Fibroblast of mammary gland (primary cell): Measurements from ENCODE around the gene BIN1.

ENCODE experiments used
- DNase-seq: peaks from one replicate; pipeline ENCODE4 v3.0.0-alpha.2; 2010; ENCODE audit warnings: low read depth
- H3K4me3 ChIP-seq: 2 replicates; pipeline ENCODE4 v1.5.1; 2011; ENCODE audit warnings: low read depth, mild to moderate bottlenecking, low read length, moderate library complexity; ENCODE audit not compliant: control insufficient read depth
- TF ChIP-seq, protein P1 (sequence below): conservative IDR thresholded peaks from 2 replicates; pipeline ENCODE4 v1.5.1; 2011; ENCODE audit warnings: low read depth, low read length, inconsistent platforms; ENCODE audit not compliant: control insufficient read depth, insufficient read depth

Gene BIN1

DNA sequence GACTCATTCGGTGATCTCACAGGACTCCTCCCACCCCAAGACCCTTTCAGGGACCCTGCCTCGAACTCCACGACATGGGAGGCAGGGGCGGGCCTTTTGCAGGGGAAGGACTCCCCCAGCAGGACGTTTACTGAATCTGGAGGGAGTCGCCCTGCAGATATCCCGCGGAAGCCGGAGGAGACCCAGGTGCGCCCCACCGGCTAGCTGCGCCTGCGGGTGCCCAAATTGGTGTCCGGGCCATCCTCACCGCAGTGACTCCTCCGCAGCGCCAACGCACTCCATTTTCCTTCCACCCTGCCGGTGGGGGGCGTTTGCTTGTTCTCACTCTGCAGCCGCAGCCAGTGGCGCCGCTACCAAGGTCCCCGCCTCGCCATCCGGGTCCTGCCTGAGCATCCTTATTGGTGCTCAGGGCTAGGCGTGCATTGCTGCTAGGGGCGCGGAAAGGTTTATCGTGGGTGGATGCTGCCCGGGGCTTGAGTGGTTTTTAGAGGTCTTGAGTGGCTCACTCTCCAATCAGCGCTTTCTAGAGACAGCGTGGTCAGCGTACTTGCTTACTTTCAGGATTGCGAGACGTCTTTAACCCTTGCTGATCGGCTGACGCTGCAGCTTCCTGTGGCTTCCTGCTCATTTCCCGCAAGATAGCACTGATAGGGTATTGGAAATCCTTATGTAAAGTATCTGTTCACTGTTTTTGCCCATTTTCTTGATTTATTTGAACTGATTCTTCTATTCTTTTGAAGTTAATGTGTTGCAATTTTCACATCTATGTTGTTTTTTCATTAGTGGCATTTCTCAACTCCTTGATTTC, 81.4 kb downstream of the BIN1 start:
- DNase-seq: peak; percentile 91
- H3K4me3 ChIP-seq: peak overlapping the region; percentile 52
- TF ChIP-seq, protein P1, sequence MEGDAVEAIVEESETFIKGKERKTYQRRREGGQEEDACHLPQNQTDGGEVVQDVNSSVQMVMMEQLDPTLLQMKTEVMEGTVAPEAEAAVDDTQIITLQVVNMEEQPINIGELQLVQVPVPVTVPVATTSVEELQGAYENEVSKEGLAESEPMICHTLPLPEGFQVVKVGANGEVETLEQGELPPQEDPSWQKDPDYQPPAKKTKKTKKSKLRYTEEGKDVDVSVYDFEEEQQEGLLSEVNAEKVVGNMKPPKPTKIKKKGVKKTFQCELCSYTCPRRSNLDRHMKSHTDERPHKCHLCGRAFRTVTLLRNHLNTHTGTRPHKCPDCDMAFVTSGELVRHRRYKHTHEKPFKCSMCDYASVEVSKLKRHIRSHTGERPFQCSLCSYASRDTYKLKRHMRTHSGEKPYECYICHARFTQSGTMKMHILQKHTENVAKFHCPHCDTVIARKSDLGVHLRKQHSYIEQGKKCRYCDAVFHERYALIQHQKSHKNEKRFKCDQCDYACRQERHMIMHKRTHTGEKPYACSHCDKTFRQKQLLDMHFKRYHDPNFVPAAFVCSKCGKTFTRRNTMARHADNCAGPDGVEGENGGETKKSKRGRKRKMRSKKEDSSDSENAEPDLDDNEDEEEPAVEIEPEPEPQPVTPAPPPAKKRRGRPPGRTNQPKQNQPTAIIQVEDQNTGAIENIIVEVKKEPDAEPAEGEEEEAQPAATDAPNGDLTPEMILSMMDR: no peak

DNA sequence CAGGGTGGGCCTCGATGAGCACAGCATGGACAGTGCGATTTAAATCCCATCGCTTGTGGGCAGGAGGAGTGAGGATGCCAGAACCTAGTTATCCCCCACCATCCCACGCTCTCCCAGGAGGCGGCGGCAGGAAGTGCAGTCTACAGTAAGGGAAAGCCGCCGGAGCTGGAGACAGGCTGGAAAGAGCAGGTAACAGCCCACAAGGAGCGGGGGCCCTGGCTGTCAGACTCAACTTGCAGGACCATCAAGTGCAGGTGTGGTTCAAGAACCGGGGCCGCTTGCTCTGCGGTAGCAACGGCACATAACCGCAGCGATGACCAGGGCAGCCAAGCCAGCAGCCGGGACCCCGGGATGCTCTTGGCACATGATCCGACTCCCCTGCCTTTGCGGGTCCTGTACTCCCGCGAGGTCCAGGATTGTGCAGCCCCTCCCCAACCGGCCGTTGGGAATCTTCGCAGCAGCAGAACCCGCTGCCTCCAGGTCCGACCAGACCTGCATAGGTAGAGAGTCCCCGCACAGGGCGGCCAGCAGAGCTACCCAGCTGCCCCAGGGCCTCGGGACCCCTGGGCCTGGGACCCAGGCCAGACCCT, 82.1 kb downstream of the BIN1 start:
- TF ChIP-seq, protein P1: peak; percentile 36
- peak overlapping the region; percentile 52 for H3K4me3 ChIP-seq
- DNase-seq: peak; percentile 43

DNA sequence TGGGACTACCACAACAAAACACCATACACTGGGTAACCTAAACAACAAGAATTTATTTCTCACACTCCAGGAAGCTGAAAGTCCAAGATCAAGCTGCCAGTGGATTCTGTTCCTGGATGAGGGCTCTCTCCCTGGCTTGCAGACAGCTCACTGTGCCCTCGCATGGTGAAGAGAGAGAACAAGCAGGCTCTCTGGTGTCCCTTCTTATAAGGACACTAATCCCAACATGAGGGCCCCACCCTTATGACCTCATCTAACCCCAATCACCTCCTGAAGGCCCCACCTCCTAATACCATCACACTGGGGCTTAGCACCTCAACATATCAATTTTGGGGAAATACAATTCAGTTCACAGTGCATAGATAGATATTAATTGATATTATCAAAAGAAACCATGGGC, 83.5 kb downstream of the BIN1 start:
- no peak for DNase-seq
- no peak overlapping the region for H3K4me3 ChIP-seq
- TF ChIP-seq, protein P1: no peak

- H3K4me3 ChIP-seq: no peak overlapping the region
- DNase-seq: no peak
- TF ChIP-seq, protein P1: no peak
Observed at GRCh38 chr2:127022817-127023216, 84.1 kb downstream of the BIN1 start.

DNA sequence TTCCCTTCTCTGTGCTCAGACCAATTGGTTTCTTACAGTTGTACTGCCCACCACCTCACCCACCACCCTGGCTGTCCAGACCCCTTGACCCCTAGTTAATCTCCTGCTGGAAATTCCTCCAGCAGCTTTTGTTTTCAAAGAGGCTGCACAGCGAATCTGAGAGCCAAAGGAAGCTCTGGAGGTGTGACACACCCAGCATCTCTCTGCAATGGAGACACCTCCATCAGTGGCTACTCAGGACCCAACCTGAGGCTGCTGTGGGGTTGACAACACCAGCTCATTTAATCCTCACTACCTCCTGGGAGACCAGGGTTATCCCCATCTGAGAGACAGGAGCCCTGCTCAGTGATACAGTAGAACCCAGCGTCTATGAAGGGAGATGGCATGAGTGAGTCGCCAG, 86.4 kb downstream of the BIN1 start:
- TF ChIP-seq, protein P1: no peak

DNA sequence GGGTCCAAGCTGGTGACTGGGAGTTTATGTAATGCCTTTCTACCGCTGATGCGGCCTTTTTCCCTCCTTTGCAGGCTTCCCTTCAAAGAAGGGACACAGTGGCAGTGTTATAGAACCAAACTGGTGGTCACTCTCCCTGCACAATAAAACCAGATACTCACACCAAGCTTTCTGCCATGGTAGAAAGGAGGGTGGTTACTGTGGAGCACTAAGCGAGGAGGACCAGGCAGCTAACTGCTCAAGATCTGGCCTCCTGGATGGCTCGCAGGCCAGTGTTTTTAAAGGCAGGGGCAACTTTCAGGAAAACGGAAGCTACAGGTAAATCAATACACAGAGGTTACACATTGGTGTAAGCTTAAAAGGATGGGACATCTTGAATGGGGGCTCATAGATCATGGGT, 89.4 kb downstream of the BIN1 start:
- DNase-seq: no peak
- TF ChIP-seq, protein P1: no peak
- no peak overlapping the region for H3K4me3 ChIP-seq

More for the DNA sequence above, 86.4 kb downstream of the BIN1 start:
- DNase-seq: no peak
- H3K4me3 ChIP-seq: no peak overlapping the region
